Mesothelial cell of epicardium (in vitro differentiated cells): Measurements from ENCODE around the gene PSME2. TPM values are rescaled to one million over a fixed set of nuclear protein-coding genes. Genes with fewer than 3 reads are reported as not detected.

Experiments
- DNase-seq, 2 experiments: peaks; one replicate each; pipeline ENCODE4 v3.0.0; 2021; ENCODE audit warnings: low spot score in 2 of 2; ENCODE audit not compliant: unreplicated experiment in 2 of 2
- H3K27ac Mint-ChIP-seq: 2 replicates; pipeline ENCODE4 v1.8.0; 2021; ENCODE audit warnings: mixed read lengths
- H3K27me3 Mint-ChIP-seq: 2 replicates; pipeline ENCODE4 v1.8.0; 2021; ENCODE audit warnings: low read depth, mixed read lengths
- H3K36me3 Mint-ChIP-seq: 2 replicates; pipeline ENCODE4 v1.8.0; 2021; ENCODE audit warnings: mixed read lengths
- H3K4me1 Mint-ChIP-seq: 2 replicates; pipeline ENCODE4 v1.8.0; 2021; ENCODE audit warnings: mixed read lengths
- H3K4me3 Mint-ChIP-seq: 2 replicates; pipeline ENCODE4 v1.8.0; 2021; ENCODE audit warnings: mild to moderate bottlenecking, moderate library complexity, mixed read lengths
- H3K9me3 Mint-ChIP-seq: 2 replicates; pipeline ENCODE4 v1.8.0; 2021; ENCODE audit warnings: mixed read lengths
- total RNA-seq: library from RNA; stranded (reverse); gene quantifications from 3 replicates; pipeline ENCODE4 v1.2.1, GENCODE V29; 2021
- TF ChIP-seq, protein P1 (sequence below): fragments of 200-600 bp; sonication (generic); IDR thresholded peaks from one replicate; pipeline ENCODE4 v1.5.0; 2021; ENCODE audit warnings: antibody characterized with exemption; ENCODE audit not compliant: unreplicated experiment

Gene PSME2, protein sequence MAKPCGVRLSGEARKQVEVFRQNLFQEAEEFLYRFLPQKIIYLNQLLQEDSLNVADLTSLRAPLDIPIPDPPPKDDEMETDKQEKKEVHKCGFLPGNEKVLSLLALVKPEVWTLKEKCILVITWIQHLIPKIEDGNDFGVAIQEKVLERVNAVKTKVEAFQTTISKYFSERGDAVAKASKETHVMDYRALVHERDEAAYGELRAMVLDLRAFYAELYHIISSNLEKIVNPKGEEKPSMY
- 143 to 149 TPM (median 148 TPM) in 3 replicates for total RNA-seq

- H3K27ac Mint-ChIP-seq, result peak within 1 kb of the TSS; percentile 99
- H3K27me3 Mint-ChIP-seq, result no peaks in the 10 kb centered on the region
- H3K4me1 Mint-ChIP-seq, result peaks cover 41% of the 10 kb centered on the region
- TF ChIP-seq, protein P1, sequence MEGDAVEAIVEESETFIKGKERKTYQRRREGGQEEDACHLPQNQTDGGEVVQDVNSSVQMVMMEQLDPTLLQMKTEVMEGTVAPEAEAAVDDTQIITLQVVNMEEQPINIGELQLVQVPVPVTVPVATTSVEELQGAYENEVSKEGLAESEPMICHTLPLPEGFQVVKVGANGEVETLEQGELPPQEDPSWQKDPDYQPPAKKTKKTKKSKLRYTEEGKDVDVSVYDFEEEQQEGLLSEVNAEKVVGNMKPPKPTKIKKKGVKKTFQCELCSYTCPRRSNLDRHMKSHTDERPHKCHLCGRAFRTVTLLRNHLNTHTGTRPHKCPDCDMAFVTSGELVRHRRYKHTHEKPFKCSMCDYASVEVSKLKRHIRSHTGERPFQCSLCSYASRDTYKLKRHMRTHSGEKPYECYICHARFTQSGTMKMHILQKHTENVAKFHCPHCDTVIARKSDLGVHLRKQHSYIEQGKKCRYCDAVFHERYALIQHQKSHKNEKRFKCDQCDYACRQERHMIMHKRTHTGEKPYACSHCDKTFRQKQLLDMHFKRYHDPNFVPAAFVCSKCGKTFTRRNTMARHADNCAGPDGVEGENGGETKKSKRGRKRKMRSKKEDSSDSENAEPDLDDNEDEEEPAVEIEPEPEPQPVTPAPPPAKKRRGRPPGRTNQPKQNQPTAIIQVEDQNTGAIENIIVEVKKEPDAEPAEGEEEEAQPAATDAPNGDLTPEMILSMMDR, result no peak
- H3K36me3 Mint-ChIP-seq, result peaks cover 15% of the 10 kb centered on the region
- H3K9me3 Mint-ChIP-seq, result no peaks in the 10 kb centered on the region
- peak within 1 kb of the TSS; percentile 99 for H3K4me3 Mint-ChIP-seq
- DNase-seq, result peak; percentile 86 to 90
Observed at GRCh38 chr14:24146453-24146977, at the start of gene PSME2. TSS of gene PSME2 (minus strand) at chr14:24146610. CDS start at chr14:24146581, 29 bp downstream.

DNA sequence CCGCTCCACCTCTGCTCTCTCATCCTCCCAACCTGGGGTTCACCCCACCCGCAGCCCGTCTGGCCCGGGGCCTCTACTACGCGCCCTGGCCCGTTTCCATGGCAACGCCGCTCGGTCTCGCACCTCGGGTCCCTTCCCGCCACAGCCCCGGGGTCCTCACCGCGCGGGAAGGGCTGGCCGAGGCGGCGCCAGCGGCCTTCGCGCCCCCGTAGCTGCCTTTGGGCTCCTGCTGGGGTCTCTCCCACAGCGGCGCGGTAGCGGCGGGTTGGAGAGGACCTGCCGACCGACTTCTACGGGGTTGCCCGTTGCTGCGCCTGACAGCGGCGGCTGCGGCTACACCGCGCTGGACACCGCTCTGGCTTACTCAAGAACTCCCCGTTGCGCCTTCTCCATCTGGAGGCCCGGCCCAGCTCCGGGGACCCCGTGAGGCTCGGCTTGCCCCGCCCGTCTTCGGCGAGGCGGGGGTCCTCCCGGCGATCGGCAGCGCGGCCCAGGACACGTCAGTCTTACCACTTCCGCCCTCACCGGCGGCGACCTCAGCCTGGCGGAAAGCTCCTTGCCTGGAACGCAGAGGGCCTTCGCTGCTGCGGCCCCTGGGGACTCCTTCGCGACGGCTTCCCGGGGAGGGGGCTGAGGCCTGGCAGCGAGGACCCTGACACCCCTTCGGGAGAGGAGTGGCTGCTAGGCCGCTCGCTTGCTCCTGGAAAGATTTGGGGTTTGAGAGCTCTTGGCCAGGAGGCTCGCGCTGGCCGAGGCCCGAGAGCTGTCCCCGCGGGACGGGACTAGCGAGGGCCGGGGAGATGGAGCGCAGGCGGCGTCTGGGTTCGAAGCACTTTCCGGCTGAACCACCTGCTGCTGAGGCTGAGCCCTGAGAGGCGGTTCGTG, 49.0 kb upstream of the PSME2 start, which contains the start of gene TM9SF1:
Gene TM9SF1, minus strand, starts transcription at position 256 of the 885 bp plus-strand sequence. CDS start 422 bp downstream, outside the sequence.
- H3K27me3 Mint-ChIP-seq, result no peaks in the 10 kb centered on the region
- DNase-seq, result peak; percentile 61 to 83
- peaks cover 31% of the 10 kb centered on the region for H3K36me3 Mint-ChIP-seq
- TF ChIP-seq, protein P1, result no peak
- H3K9me3 Mint-ChIP-seq, result no peaks in the 10 kb centered on the region
- peak within 1 kb of the TSS; percentile 88 for H3K4me3 Mint-ChIP-seq
- peaks cover 23% of the 10 kb centered on the region for H3K4me1 Mint-ChIP-seq
- peak within 1 kb of the TSS; percentile 92 for H3K27ac Mint-ChIP-seq

- DNase-seq, result no peak
Observed at GRCh38 chr14:24194873-24195185, 48.4 kb upstream of the PSME2 start.

GRCh38 chr14:24194186-24194872, 47.9 kb upstream of the PSME2 start:
- TF ChIP-seq, protein P1, result no peak
- no peaks in the 10 kb centered on the region for H3K27me3 Mint-ChIP-seq
- H3K4me3 Mint-ChIP-seq, result peak overlapping the region; percentile 88

More at GRCh38 chr14:24194873-24195185, 48.4 kb upstream of the PSME2 start:
- H3K4me3 Mint-ChIP-seq, result peak overlapping the region; percentile 88
- TF ChIP-seq, protein P1, result no peak
- no peaks in the 10 kb centered on the region for H3K27me3 Mint-ChIP-seq
- H3K4me1 Mint-ChIP-seq, result peaks cover 23% of the 10 kb centered on the region
- H3K27ac Mint-ChIP-seq, result peak overlapping the region; percentile 54
- H3K9me3 Mint-ChIP-seq, result no peaks in the 10 kb centered on the region
- H3K36me3 Mint-ChIP-seq, result peaks cover 28% of the 10 kb centered on the region

DNA sequence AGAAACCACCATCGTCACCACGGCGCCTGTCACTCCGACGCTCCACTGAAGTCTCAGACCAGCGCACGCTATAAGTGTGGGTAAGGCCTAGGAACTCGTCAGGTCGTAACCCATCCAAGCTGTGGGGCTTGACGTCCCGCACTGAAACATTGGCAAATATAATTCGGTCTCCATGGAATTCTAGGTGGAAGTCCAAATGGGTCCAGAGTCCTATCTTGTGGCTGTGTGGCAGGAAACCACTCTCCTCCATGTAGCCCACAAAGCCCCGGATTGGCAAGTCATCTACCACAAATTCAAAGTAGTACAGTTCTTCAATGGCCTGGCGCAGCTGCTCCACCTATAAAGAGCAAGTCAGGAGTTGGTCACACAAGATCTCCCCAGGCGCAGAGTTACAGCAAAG, 46.5 kb upstream of the PSME2 start:
- Mint-ChIP-seq H3K27me3 (no peaks in the 10 kb centered on the region), H3K4me1 (peaks cover 29% of the 10 kb centered on the region), H3K27ac (no peak overlapping the region), H3K4me3 (no peak overlapping the region), H3K36me3 (peaks cover 20% of the 10 kb centered on the region), H3K9me3 (no peaks in the 10 kb centered on the region)
- no peak for DNase-seq
- TF ChIP-seq, protein P1, result no peak

More at GRCh38 chr14:24194186-24194872, 47.9 kb upstream of the PSME2 start:
- Mint-ChIP-seq H3K36me3 (peaks cover 26% of the 10 kb centered on the region), H3K27ac (peak overlapping the region; percentile 54), H3K9me3 (no peaks in the 10 kb centered on the region), H3K4me1 (peaks cover 24% of the 10 kb centered on the region)
- DNase-seq, result no peak
